RWPE2 (cell line): ENCODE data around the gene SLC19A1.

Source experiments
- ATAC-seq: fragments of 200-7000 bp; cut with Tn5 transposase; 3 replicates; pipeline ENCODE4 v1.9.1; 2021; ENCODE audit warnings: low read depth
- DNase-seq: peaks from one replicate; pipeline ENCODE4 v3.0.0-alpha.2; 2020; ENCODE audit warnings: low spot score
- H3K27ac ChIP-seq: fragments of 450-650 bp; 2 replicates; pipeline ENCODE4 v1.5.1; 2017; ENCODE audit warnings: mild to moderate bottlenecking; ENCODE audit not compliant: poor library complexity, severe bottlenecking
- H3K27me3 ChIP-seq: fragments of 250-450 bp; sonication (Bioruptor Pico); 2 replicates; pipeline ENCODE4 v1.5.1; 2021; ENCODE audit warnings: mild to moderate bottlenecking, moderate library complexity; ENCODE audit not compliant: insufficient read depth, poor library complexity, severe bottlenecking
- H3K36me3 ChIP-seq: fragments of 250-450 bp; sonication (Bioruptor Pico); 2 replicates; pipeline ENCODE4 v1.5.1; 2020; ENCODE audit warnings: low read depth, mild to moderate bottlenecking, moderate library complexity
- H3K4me1 ChIP-seq: fragments of 250-450 bp; sonication (Bioruptor Pico); 2 replicates; pipeline ENCODE4 v1.5.1; 2021; ENCODE audit warnings: mild to moderate bottlenecking, moderate library complexity; ENCODE audit not compliant: insufficient read depth, poor library complexity, severe bottlenecking
- H3K4me3 ChIP-seq: fragments of 250-450 bp; sonication (Bioruptor Pico); 2 replicates; pipeline ENCODE4 v1.5.1; 2021; ENCODE audit warnings: mild to moderate bottlenecking, moderate library complexity; ENCODE audit not compliant: severe bottlenecking
- H3K9me3 ChIP-seq: fragments of 250-450 bp; sonication (Bioruptor Pico); 2 replicates; pipeline ENCODE4 v1.5.1; 2021; ENCODE audit warnings: mild to moderate bottlenecking, moderate library complexity; ENCODE audit not compliant: severe bottlenecking
- CTCF ChIP-seq: fragments of 450-650 bp; IDR thresholded peaks from one replicate; pipeline ENCODE4 v1.5.1; 2017; ENCODE audit warnings: mild to moderate bottlenecking, moderate library complexity; ENCODE audit not compliant: poor library complexity, severe bottlenecking

Gene SLC19A1

GRCh38 chr21:45507523-45507875, 34.7 kb downstream of the SLC19A1 start:
- Histone ChIP-seq H3K4me1 (no peaks in the 10 kb centered on the region), H3K27ac (no peak overlapping the region), H3K4me3 (no peak overlapping the region), H3K36me3 (no peaks in the 10 kb centered on the region), H3K27me3 (no peaks in the 10 kb centered on the region), H3K9me3 (no peaks in the 10 kb centered on the region)
- no peak for DNase-seq
- no peak for TF ChIP-seq CTCF
- no peak for ATAC-seq

GRCh38 chr21:45506836-45507522, 35.3 kb downstream of the SLC19A1 start:
- DNase-seq (peak; percentile 45), ATAC-seq (no peak)
- Histone ChIP-seq H3K27me3 (no peaks in the 10 kb centered on the region), H3K27ac (no peak overlapping the region), H3K4me1 (no peaks in the 10 kb centered on the region), H3K36me3 (no peaks in the 10 kb centered on the region), H3K9me3 (no peaks in the 10 kb centered on the region), H3K4me3 (no peak overlapping the region)
- no peak for TF ChIP-seq CTCF

GRCh38 chr21:45506241-45506817, 35.9 kb downstream of the SLC19A1 start:
- no peaks in the 10 kb centered on the region for H3K9me3 ChIP-seq
- no peak overlapping the region for H3K4me3 ChIP-seq
- no peak for TF ChIP-seq CTCF
- peak; percentile 47 for DNase-seq
- H3K27ac ChIP-seq: no peak overlapping the region
- H3K36me3 ChIP-seq: no peaks in the 10 kb centered on the region
- H3K27me3 ChIP-seq: no peaks in the 10 kb centered on the region
- no peak; the same call in 2 of the 3 replicates for ATAC-seq
- H3K4me1 ChIP-seq: no peaks in the 10 kb centered on the region

GRCh38 chr21:45505416-45506021, 36.7 kb downstream of the SLC19A1 start:
- Histone ChIP-seq H3K4me3 (no peak overlapping the region), H3K27me3 (no peaks in the 10 kb centered on the region), H3K4me1 (no peaks in the 10 kb centered on the region), H3K9me3 (no peaks in the 10 kb centered on the region), H3K27ac (no peak overlapping the region), H3K36me3 (no peaks in the 10 kb centered on the region)
- no peak for ATAC-seq
- peak; percentile 61 for DNase-seq
- no peak for TF ChIP-seq CTCF
